Lower leg skin (tissue), 4 donors: ENCODE data around the gene MYT1. TPM values are rescaled to one million over a fixed set of nuclear protein-coding genes. Genes with fewer than 3 reads are reported as not detected.
"Not testable (repeated sequence)": the region's sequence is repeated elsewhere in the genome, so short reads cannot be mapped to it uniquely, and the experiment has no call there.

Experiments used
- DNase-seq, 2 donors: peaks; one replicate each; pipeline ENCODE4 v3.0.0-alpha.2; 2019; ENCODE audit warnings: low spot score in 2 of 2
- H3K4me3 ChIP-seq: fragments of 200-600 bp; sonication (generic); 2 replicates; pipeline ENCODE4 v1.5.1; 2017; ENCODE audit warnings: mild to moderate bottlenecking, low read depth; ENCODE audit not compliant: poor library complexity, severe bottlenecking
- POLR2A ChIP-seq, 2 donors: fragments of 450-650 bp; IDR thresholded peaks; one replicate each; pipeline ENCODE4 v1.6.1; 2016 to 2017; ENCODE audit warnings: antibody characterized with exemption in 2 of 2, mild to moderate bottlenecking in 1 of 2, moderate library complexity in 1 of 2
- WGBS, 2 donors: methylation state at CpG; one replicate each; pipeline ENCODE4 v1.1.5; 2018; 5-methylcytosine and 5-hydroxymethylcytosine counted together
- intact Hi-C: fragments of 100-400 bp; cut with DNase I; formaldehyde crosslinking; loops from one replicate; pipeline ENCODE4 v1.15.0; 2023; ENCODE audit warnings: low total_unique reads
- total RNA-seq, 4 donors: library from RNA; depleted of rRNA; stranded (reverse); fragments of >200 nt; gene quantifications; one replicate each; pipeline ENCODE4 v1.1.0, GENCODE V29; 2016
- TF ChIP-seq, protein P1 (sequence below), 3 donors: fragments of 450-650 bp; IDR thresholded peaks; one replicate each; pipeline ENCODE4 v1.5.1; 2016; ENCODE audit warnings: antibody characterized with exemption in 3 of 3, mild to moderate bottlenecking in 3 of 3, moderate library complexity in 2 of 3

The MYT1 gene
- total RNA-seq, 4 donors from 2014 or later: 0.26 TPM; not detected in 3

DNA sequence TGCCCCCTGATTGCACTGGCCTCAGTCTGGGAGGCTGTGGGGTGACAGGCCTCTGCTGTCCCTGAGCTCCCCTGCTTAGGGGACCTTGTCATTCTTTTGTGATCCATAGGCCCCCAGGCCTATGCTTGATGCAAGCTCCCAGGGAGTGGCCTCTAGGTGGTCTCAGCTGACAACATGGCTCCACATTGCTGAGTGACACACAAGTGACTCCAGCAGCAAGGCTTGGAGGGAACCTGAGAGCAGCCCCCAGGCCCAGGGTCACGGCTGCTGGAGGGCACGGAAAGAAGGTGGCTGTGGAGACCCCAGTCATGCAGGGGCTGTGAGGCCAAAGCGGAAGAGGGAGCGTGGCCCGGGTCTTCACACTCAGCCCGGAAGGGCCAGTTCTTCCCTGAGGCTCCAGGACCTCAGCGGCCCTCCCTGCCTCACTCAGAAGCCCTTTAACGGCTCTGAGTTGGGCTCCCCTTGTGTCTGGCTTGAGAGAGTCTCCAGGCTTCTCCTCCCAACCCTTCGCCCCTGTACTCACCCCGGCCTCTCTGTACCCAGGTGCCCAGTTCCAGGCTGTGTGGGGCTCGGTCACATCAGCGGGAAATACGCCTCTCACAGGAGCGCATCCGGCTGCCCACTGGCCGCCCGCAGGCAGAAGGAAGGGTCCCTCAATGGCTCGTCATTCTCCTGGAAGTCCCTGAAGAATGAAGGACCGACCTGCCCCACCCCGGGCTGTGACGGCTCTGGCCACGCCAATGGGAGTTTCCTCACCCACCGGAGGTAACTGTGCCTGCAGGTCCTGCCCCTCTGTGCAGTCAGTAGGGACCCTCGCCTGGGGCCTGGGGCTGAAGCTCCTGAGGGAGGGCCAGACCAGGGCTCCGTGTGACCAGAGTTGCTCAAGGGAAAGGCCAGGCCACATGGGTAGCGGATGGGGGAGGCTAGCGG, 67.6 kb downstream of the MYT1 start:
- intact Hi-C loops: no loop called here
- DNase-seq: no peak
- H3K4me3 ChIP-seq: no peak overlapping the region
- TF ChIP-seq, protein P1, sequence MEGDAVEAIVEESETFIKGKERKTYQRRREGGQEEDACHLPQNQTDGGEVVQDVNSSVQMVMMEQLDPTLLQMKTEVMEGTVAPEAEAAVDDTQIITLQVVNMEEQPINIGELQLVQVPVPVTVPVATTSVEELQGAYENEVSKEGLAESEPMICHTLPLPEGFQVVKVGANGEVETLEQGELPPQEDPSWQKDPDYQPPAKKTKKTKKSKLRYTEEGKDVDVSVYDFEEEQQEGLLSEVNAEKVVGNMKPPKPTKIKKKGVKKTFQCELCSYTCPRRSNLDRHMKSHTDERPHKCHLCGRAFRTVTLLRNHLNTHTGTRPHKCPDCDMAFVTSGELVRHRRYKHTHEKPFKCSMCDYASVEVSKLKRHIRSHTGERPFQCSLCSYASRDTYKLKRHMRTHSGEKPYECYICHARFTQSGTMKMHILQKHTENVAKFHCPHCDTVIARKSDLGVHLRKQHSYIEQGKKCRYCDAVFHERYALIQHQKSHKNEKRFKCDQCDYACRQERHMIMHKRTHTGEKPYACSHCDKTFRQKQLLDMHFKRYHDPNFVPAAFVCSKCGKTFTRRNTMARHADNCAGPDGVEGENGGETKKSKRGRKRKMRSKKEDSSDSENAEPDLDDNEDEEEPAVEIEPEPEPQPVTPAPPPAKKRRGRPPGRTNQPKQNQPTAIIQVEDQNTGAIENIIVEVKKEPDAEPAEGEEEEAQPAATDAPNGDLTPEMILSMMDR (IDR thresholded peaks at IDR 0.05): no peak
- TF ChIP-seq POLR2A (IDR thresholded peaks at IDR 0.05): no peak
- 92% methylated on average over 27 of the region's 27 CpGs for WGBS, 2 donors

DNA sequence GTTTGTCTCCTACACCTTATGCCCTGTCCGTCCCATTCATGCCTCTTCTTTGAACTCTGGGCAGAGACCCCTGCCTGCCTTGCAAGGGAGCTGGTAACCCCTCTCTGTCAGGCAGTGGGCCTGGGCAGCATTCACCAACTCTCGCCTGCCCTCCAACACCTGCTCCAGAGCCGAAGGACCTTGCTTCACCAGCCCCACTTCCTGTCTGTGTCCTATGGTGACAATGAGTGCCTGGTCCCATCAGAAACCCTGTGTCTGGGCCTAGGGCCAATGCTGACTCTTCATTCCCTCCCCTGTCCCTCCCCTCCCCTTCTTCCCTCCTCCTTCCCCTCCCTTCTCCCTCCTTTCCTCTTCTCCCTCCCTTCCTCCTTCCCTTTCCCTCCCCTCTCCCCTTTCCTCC, 68.5 kb downstream of the MYT1 start:
- WGBS, 2 donors: 71 to 75% methylated on average over 3 of the region's 3 CpGs
- no peak for DNase-seq
- no peak overlapping the region for H3K4me3 ChIP-seq
- TF ChIP-seq, protein P1 (IDR thresholded peaks at IDR 0.05): no peak
- TF ChIP-seq POLR2A (IDR thresholded peaks at IDR 0.05): no peak
- intact Hi-C loops: no loop called here

DNA sequence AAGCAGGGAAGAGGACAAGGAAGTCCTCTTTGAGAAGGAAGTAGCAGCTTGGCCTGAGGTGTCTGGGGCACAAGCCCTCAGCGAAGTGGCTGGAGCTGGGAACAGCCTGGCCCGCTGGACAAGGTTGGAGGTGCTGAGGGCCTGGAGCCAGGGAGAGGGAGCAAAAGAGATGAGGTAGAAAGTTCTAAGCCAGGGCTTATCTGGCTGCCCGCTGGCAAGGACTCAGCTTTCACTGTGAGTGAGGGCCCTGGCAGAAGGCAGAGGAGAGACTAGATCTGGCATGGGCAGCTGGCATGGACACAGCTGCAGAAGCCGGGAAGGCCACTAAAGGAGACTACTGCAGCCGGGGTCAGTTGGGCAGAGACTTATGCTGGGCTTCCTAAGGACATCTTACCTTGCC, 69.5 kb downstream of the MYT1 start:
- intact Hi-C loops: no loop called here
- 73 to 94% methylated on average over 5 of the region's 5 CpGs for WGBS, 2 donors
- no peak overlapping the region for H3K4me3 ChIP-seq
- DNase-seq: no peak
- no peak for TF ChIP-seq POLR2A (IDR thresholded peaks at IDR 0.05)
- TF ChIP-seq, protein P1 (IDR thresholded peaks at IDR 0.05): no peak

DNA sequence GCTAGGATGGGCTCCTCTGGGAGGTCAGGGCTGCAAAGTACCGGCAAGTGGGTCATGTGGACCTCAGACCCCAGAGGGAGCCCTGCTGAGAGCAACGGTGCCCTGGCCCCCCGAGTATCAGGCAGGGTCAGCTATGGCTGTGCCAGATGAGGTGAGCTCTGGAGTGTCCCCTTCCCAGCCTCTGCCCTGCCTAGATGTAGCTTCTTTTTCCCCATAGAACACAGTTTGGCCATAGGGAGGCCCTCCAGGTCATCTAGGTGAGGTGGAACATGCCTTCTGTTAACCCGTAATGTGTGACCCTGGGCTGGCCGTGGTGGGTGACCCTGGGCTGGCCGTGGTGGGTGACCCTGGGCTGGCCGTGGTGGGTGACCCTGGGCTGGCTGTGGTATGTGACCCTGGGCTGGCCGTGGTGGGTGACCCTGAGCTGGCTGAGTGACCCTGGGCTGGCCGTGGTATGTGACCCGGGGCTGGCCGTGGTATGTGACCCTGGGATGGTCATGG, 70.1 kb downstream of the MYT1 start:
- no peak for DNase-seq
- no peak for TF ChIP-seq POLR2A (IDR thresholded peaks at IDR 0.05)
- TF ChIP-seq, protein P1 (IDR thresholded peaks at IDR 0.05): no peak
- no peak overlapping the region for H3K4me3 ChIP-seq
- intact Hi-C loops: no loop called here
- 92 to 95% methylated on average over 5 to 10 of the region's 11 CpGs for WGBS, 2 donors

DNA sequence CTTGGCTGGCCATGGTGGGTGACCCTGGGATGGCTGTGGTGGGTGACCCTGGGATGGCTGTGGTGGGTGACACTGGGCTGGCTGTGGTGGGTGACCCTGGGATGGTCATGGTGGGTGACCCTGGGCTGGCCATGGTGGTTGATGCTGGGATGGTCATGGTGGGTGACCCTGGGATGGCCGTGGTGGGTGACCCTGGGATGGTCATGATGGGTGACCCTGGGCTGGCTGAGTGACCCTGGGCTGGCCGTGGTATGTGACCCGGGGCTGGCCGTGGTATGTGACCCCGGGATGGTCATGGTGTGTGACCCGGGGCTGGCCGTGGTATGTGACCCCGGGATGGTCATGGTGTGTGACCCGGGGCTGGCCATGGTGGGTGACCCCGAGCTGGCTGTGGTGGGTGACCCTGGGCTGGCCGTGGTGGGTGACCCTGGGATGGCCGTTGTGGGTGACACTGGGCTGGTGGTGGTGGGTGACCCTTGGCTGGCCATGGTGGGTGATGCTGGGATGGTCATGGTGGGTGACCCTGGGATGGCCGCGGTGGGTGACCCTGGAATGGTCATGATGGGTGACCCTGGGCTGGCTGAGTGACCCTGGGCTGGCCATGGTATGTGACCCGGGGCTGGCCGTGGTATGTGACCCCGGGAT, 70.8 kb downstream of the MYT1 start:
- DNase-seq, H3K4me3 ChIP-seq, intact Hi-C loops: not testable (repeated sequence)
- 91% methylated on average over 9 to 10 of the region's 17 CpGs for WGBS, 2 donors
